ENCODE measurements around the gene HES2.

GRCh38 chr1:6370006-6370405 is 49.7 kb downstream of the HES2 start:
- no peak for TF ChIP-seq POLR2A (IDR thresholded peaks at IDR 0.05)
- no peak for TF ChIP-seq CTCF (IDR thresholded peaks at IDR 0.05)
- no peak for TF ChIP-seq POLR2AphosphoS5 (IDR thresholded peaks at IDR 0.05)

Measured in transverse colon (tissue), 4 donors.